IPS-NIHi11 (cell line): ENCODE data around the gene RPS6KA2.

Experiments used
- DNase-seq: peaks from one replicate; pipeline ENCODE4 v3.0.0; 2012; ENCODE audit warnings: mixed read lengths, low spot score

The RPS6KA2 gene

GRCh38 chr6:166503167-166503744 is 123.8 kb downstream of the RPS6KA2 start:
- no peak for DNase-seq

- no peak for DNase-seq
Measured at GRCh38 chr6:166502453-166502852, 124.6 kb downstream of the RPS6KA2 start.

GRCh38 chr6:166501246-166501645 is 125.8 kb downstream of the RPS6KA2 start:
- DNase-seq, result no peak

GRCh38 chr6:166500246-166500645 is 126.8 kb downstream of the RPS6KA2 start:
- no peak for DNase-seq

- no peak for DNase-seq
Measured at GRCh38 chr6:166499350-166500163, 127.5 kb downstream of the RPS6KA2 start.

- no peak for DNase-seq
Measured at GRCh38 chr6:166498661-166499349, 128.2 kb downstream of the RPS6KA2 start.

- no peak for DNase-seq
Measured at GRCh38 chr6:166498228-166498627, 128.8 kb downstream of the RPS6KA2 start.

- no peak for DNase-seq
Measured at GRCh38 chr6:166497087-166497899, 129.8 kb downstream of the RPS6KA2 start.

GRCh38 chr6:166496460-166496859 is 130.6 kb downstream of the RPS6KA2 start:
- DNase-seq, result no peak

- DNase-seq, result no peak
Measured at GRCh38 chr6:166495487-166496314, 131.3 kb downstream of the RPS6KA2 start.

GRCh38 chr6:166494757-166495486 is 132.1 kb downstream of the RPS6KA2 start:
- no peak for DNase-seq

GRCh38 chr6:166494101-166494441 is 133.0 kb downstream of the RPS6KA2 start:
- no peak for DNase-seq

GRCh38 chr6:166493427-166494100 is 133.5 kb downstream of the RPS6KA2 start:
- no peak for DNase-seq

GRCh38 chr6:166492092-166492741 is 134.8 kb downstream of the RPS6KA2 start:
- no peak for DNase-seq

- no peak for DNase-seq
Measured at GRCh38 chr6:166490671-166491500, 136.2 kb downstream of the RPS6KA2 start.

GRCh38 chr6:166489301-166490155 is 137.5 kb downstream of the RPS6KA2 start:
- DNase-seq, result no peak

- DNase-seq, result no peak
Measured at GRCh38 chr6:166488701-166489100, 138.3 kb downstream of the RPS6KA2 start.
